Middle frontal gyrus (tissue), 1 donor: ENCODE measurements around the gene NDUFA8.

ENCODE experiments used
- DNase-seq: peaks from one replicate; pipeline ENCODE4 v3.0.0-alpha.2; 2015; ENCODE audit warnings: low spot score; ENCODE audit errors: extremely low spot score

The NDUFA8 gene

GRCh38 chr9:122159026-122159924 is at the start of gene NDUFA8, which contains the start of gene MORN5:
Gene NDUFA8 (minus strand): TSS chr9:122159779. CDS start chr9:122159677, 102 bp downstream.
Gene MORN5 (plus strand): TSS chr9:122159908. CDS start chr9:122159973, 65 bp downstream.
- peak; percentile 85 for DNase-seq

- no peak for DNase-seq
Observed at GRCh38 chr9:122207096-122207495, 47.5 kb upstream of the NDUFA8 start.

DNA sequence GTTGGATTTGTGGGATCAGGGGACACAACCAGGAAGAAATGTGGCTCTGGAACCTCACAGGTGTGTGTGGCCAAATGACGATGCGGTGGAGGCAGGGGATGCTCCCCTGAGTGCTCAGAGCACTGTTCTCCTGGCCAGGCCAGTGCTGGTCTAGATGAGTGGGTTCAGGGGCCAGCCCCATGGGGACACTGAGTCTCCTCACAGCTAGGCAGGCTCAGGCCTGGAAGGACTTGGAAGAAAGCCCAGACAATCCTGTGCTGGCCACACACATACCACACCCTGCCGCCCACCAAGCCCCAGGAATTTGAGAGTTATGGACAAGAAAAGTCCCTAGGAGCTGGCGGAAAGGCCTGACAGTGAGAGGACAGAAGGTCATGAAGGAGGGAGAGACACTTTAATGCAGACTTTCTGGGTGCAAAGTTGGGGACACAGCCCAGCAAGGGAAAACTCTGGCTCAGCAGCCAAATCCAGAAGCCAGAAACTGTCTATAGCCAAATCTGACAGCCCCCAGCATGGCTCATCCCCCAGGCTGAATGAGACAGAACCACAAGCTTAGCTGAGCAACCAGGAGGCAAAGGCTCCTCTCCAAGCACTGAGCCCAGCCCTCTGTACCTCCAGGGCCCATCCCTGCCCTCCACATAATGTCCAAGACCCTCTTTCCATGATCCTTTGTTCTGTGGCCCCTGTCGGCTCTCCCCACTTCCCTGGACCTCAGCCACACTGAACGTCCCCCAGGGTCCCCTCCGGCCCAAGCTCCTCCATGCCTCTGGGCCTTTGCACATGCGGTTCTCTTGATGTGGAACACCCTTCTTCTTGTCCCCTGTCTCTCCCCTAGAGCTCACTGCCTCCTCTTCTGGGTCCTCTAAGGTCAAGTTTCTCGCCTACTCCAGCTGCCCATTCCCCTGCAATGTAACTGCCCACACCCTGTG is 46.8 kb upstream of the NDUFA8 start:
- DNase-seq: no peak

DNA sequence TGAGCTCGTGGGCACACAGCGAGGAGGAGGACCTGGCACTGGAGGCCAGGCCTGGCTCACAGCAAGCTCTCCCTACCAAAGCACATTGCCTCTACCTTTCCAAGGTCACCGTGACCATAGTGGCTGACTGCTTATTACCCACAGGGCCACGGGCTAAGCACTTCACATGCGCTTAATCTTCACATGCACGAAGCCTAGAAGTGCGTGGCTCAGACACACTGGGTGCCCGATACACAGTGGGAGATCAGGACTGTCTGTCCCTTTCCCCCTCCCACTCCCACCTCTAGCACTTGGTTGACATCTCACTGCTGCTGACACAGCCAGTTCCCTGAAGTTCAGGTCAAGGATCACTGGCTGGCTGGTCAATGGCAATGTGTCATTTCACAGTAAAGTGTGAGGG is 45.6 kb upstream of the NDUFA8 start:
- no peak for DNase-seq

DNA sequence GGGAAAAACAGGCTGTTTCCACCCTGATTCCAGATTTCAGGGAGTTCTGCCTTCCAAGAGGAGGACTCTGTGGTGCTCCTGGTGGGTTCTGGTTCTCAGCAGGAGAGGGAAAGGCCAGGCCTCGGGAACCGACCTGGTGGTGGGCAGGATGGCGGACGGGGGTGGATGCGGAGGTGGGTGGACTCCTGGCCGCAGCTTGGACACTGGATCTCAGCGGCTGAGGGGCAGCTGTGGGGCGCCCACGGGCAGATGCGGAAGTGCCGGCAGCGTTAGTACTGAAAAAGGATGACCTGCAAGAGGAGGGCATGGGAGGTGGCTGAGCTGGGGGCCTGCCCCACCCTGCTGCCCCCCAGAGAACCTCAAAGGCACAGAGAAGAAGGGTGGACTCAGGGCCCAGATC is 44.9 kb upstream of the NDUFA8 start:
- no peak for DNase-seq

GRCh38 chr9:122204055-122204454 is 44.5 kb upstream of the NDUFA8 start:
- DNase-seq: no peak

- DNase-seq: no peak
Observed at GRCh38 chr9:122202111-122202510, 42.5 kb upstream of the NDUFA8 start.

DNA sequence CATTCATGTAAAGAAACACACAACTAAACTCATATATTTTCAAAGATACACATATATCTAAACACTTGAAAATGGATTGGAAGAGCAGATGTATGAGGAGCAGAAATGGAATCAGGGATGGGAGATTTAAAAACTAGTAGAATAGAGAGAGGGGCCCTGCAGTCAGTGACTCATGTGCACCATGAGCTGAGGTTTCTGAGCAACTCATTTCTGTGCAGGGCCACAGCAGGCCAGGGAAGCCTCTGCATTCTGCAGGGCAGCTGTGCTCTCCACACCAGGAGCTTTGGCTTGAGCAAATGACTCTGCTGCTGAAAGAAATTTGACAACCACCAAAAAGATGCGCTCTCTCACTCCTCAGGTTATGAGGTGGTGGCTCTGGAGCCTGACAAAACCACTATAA is 42.1 kb upstream of the NDUFA8 start:
- no peak for DNase-seq

DNA sequence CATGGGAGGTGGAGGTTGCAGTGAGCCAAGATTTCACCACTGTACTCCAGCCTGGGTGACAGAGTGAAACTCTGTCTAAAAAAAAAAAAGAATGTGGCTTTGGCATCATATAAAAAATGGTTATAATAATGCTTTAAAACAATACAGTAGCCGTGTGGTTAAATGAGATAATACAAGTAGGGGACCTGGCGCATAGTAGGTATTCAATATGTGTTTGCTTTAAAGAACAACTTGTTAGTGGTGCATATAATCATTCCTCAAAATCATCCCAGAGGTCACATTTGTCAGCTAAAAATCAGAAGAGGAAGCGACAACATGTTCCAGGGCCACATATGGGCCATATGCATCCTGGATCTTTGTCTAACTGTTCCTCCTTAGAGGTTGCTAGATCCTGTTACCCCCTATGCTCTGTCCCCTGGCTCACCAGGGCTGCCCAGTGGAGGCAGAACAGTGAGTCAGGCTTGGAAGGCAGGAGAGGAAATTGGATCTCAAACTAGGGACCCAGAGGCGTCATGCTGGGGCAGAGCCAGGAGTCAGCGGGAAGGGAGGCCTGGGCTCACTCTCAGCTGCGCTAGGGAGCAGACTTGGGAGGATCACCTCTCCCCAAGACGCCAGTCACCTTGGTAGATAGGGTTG is 41.5 kb upstream of the NDUFA8 start:
- DNase-seq: no peak

DNA sequence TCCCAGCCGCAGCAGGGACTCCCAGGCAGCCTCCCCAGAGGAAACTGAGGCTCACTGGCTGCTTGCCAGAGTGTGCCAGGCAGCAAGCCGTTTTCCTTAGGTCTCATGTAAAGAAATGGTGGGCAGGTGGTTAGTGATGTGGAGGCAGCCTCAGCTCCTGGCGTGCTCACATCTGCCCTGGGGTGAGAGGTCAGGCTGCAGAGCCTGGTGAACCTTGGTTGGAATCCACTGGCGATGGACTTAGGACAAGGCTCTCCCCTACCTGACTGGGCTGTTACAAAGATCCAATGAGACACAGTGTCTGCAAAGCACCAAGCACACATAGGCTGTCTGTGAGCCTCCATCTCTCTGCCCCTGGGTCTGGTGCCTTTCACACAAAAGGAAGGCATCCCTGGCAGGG is 38.3 kb upstream of the NDUFA8 start:
- no peak for DNase-seq

DNA sequence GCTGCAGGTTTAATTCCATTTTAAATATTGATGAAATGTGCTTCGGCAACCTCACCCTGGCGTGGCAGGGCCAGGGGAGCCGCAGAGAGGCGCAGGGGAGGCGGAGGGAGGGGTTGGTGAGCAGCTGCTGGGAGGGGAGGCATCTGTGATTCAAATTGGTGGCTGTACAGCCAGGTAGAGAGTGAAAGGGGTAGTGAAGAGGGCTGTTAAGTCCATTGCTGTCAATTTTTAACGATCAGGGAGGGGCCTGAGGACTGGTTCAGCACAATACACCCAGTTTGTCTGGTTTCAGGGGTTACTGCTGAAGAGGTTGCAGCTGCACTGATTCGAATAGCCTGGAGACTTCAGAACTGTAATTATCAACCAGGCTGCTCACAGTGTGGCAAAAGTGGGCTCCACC is 37.8 kb upstream of the NDUFA8 start:
- no peak for DNase-seq

DNA sequence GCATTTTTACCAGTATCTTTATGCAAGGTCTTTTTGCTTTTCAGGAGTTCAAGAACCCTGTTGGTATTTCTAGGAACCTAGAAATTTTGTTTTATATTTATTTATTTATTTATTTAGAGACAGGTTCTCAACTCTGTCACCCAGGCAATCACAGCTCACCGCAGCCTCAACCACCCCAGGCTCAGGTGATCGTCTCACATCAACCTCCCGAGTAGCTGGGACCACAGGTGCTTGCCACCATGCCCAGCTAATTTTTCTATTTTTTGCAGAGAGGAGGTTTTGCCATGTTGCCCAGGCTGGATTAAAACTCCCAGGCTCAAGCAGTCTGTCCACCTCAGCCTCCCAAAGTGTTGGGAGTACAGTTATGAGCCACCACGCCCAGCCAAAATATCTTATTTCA is 36.3 kb upstream of the NDUFA8 start:
- no peak for DNase-seq

DNA sequence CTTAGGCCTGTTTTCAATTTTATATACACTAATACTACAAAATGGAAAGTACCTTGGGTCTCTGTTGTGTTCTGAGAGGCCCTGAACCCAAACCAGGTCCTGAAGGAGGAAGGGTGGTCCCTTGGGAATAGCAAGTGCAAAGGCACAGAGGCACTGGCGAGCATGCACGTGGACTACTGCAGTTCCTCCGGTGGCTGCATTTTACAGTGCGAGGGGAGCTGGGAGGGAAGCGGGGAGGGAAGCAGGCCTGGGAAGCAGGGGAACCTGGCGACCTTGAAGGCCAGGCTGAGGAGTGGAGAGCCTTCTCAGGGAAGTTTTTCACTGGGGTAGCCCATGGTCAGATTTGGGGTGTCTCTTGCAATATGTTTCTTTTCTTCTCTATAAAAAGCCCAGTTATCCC is 34.1 kb upstream of the NDUFA8 start:
- no peak for DNase-seq

DNA sequence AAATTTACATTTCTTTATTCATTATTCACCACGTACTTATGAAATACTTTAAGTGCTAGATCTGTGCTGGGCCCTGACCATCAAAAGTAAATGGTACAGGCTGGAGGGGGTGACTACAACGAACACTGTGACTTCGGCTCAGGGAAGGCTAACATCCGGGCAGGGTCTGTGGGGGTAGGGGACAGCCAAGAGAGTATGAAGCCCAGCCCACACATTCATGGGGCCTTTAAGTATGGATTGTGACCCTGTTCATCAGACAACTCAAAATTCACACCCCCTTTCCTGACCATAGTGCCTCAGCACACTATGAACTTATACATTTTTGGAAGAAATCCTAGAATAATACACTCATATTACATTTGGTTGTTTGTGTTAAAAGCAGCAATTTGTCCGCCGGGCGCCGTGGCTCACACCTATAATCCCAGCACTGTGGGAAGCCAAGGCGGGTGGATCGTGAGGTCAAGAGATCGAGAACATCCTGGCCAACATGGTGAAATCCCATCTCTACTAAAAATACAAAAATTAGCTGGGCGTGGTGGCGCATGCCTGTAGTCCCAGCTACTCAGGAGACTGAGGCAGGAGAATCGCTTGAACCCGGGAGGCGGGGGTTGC is 33.4 kb upstream of the NDUFA8 start:
- DNase-seq: no peak

- no peak for DNase-seq
Observed at GRCh38 chr9:122192261-122192875, 32.8 kb upstream of the NDUFA8 start.

- DNase-seq: no peak
Observed at GRCh38 chr9:122191584-122191983, 32.0 kb upstream of the NDUFA8 start.

DNA sequence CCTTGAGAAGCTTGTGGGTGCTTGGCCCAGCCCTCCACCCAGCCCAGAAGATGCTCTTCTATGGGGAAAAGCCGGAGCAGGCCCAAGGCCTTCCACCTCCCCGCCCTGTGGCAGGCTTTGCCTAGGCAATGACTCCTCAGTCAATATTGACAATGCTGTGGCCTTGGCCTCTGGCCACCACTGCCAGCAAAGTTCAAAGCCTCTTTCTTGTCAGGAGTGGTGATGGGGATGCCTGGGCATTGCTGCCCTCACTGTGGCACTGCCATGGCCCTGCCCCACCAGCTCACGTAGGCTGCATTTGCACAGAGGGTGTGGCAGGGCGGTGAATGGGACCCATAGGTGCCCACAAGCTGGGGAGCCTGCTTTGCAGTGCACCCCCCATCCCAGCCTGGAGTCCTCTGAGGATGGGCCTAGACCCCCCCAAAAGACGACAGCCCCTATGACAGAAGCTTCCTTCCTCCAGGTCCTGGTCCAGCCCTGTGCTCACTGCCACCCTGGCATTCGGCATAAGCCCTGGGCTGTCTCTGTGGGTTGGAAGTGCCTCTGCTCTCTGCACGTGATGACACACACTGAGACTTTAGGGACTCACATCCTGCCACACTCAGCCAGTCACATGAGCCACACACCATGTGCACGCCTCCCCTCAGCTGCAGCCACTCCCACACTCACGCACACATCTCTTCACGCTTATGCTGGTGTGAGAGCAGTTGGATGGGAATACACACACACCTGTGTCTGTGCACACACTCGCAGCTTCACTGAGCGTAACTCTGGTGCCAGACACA is 31.2 kb upstream of the NDUFA8 start:
- no peak for DNase-seq

DNA sequence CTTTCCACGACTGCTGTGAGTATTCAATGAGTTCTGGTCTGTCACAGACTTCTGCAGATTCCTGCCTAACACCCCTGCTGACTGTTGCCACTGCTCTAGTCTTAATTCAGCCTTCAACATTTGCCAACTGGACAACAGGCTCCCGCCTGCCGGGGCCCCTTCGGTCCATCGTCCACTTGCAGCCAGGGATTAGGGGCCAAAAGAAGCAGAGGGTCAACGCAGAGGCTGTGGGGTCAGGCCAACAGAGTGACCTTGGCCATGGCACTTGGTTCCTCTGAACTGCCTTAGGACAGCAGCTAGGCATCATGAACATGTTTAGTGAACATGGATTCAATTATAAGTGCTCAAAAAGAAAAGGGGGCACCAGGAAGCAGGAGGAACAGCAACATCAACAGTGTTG is 28.8 kb upstream of the NDUFA8 start:
- no peak for DNase-seq

DNA sequence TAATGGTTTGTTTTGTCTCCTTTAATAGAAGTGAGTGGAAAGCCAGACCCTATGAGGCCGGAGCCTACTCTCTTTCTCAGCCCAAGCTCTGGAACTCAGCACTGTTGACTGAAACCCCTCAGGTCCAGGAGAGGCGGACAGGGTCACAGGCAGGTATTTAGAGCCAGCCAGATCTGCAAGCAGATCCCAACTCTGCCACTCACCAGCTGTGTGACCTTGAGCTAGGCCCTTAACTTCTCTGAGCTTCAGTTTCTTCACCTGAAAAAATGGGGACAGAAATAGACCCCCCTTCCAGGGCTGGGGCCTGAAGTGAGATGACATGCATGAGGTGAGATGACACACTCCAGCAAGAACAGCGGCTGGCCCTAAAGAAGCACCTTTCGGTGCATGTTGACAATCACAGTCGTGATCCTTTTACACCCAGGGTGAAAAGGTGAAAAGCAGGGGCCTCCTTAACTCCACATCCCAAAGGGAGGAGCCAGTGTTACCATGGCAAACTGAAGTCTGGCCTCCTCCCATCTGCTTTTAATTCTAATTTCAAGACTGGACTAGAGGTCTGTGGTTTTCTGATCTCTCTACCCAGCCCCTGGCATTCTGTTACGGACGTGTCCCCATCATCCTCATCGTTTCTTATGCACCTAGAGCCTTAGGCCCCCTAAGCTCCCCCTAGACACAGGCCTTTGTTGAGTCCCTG is 27.3 kb upstream of the NDUFA8 start:
- DNase-seq: no peak
